Measurements from ENCODE around the gene TECPR1.

DNA sequence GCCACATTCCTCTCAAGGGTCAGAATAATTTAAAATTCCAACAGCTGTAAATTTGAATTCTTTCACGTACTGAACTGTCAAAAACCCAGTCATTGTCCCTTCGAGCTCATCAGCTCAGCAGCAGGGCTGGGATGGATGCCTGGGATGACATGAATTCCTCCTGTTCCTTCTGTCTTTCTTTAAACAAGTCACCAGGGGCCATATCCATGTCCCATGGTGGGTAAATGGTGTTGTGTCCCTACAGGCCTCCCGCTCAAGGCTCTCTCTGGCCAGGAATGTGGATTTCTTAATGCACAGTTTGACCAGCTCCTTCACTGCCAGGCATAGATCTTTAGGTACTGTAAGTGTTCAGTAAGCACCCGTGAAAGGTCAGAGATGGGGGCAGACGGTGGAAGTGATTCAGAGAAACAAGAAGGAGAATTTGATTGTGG lies 13.8 kb upstream of the TECPR1 start:
- TF ChIP-seq, protein P1, sequence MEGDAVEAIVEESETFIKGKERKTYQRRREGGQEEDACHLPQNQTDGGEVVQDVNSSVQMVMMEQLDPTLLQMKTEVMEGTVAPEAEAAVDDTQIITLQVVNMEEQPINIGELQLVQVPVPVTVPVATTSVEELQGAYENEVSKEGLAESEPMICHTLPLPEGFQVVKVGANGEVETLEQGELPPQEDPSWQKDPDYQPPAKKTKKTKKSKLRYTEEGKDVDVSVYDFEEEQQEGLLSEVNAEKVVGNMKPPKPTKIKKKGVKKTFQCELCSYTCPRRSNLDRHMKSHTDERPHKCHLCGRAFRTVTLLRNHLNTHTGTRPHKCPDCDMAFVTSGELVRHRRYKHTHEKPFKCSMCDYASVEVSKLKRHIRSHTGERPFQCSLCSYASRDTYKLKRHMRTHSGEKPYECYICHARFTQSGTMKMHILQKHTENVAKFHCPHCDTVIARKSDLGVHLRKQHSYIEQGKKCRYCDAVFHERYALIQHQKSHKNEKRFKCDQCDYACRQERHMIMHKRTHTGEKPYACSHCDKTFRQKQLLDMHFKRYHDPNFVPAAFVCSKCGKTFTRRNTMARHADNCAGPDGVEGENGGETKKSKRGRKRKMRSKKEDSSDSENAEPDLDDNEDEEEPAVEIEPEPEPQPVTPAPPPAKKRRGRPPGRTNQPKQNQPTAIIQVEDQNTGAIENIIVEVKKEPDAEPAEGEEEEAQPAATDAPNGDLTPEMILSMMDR (IDR thresholded peaks at IDR 0.05), result no peak
- no peak for TF ChIP-seq EZH2phosphoT487 (IDR thresholded peaks at IDR 0.05)
- no peak for TF ChIP-seq EZH2 (IDR thresholded peaks at IDR 0.05)

Data from neural progenitor cell (in vitro differentiated cells).